Right renal cortex interstitium (tissue), 3 donors: ENCODE results near the gene CFAP20DC. TPM values are rescaled to one million over a fixed set of nuclear protein-coding genes. Genes with fewer than 3 reads are reported as not detected.
A peak's percentile ranks its signal among the peaks of the same experiment; 100 is the strongest.
"Not testable (repeated sequence)": the region's sequence is repeated elsewhere in the genome, so short reads cannot be mapped to it uniquely, and the experiment has no call there.

Experiments
- DNase-seq, 3 donors: peaks; one replicate each; pipeline ENCODE4 v3.0.0-alpha.2; 2013; ENCODE audit warnings: low read depth in 3 of 3, low spot score in 2 of 3
- polyA plus RNA-seq, 3 donors: library from polyadenylated mRNA; unstranded; fragments of 120-200 nt; gene quantifications; one replicate each; pipeline ENCODE4 v1.2.1, GENCODE V29; 2013; ENCODE audit not compliant: insufficient read length in 3 of 3

Gene CFAP20DC
- polyA plus RNA-seq, 3 donors = 4.2 to 5.0 (median 4.6) TPM

DNA sequence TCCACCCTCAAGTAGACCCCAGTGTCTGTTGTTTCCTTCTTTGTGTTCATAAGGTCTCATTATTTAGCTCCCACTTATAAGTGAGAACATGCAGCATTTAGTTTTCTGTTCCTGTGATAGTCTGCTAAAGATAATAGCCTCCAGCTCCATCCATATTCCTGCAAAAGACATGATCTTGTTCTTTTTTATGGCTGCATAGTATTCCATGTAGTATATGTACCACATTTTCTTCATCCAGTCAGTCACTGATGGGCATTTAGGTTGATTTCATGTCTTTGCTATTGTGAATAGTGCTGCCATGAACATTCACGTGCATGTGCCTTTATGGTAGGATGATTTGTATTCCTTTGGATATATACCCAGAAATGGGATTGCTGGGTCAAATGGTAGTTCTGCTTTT lies 82.0 kb downstream of the CFAP20DC start:
- DNase-seq = not testable (repeated sequence)

DNA sequence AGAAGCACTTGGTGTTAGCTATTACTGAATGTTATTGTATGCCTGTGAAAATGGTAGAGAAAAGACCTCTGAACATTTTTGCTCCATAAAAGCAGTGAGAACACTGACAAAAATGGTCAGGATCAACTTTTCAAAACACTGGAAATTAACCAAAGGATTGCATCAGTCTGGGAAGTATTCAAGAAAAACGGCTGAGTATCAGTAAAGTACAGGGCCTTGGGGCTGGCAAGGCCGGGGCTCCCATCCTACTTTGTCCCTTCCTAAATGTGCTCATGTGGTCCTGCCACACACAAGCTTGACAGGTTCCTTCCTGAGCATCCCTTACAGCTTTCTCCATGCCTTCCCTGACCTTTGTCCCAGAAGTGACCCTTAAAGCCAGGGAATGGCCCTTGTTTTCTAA lies 84.0 kb downstream of the CFAP20DC start:
- no peak for DNase-seq

DNA sequence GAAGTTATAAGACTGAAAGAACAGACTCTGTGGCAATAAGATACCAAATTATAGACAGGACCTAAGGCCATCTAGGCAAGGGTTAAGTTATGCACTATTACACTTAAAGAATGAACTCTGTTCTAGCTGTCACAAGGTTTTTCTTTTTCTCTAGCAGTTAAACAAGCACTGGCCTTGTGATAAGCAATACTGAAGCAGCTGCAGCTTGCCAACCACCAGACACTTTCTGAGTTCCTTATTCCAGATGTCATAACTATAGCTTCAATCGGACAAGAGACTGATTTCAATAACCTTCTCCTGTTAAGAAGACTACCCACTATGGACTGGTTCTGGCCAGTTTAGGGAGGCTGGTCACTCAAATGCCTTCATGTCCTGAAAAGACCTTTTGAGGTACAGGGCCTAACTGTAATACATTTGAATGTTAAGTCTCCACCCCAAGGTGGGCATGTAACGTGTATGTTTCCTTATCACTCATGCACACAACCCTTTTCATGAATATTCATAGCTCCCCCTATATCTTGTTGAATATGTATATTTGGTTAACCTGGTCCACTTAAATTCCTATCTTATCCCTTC lies 85.8 kb downstream of the CFAP20DC start:
- no peak for DNase-seq

DNA sequence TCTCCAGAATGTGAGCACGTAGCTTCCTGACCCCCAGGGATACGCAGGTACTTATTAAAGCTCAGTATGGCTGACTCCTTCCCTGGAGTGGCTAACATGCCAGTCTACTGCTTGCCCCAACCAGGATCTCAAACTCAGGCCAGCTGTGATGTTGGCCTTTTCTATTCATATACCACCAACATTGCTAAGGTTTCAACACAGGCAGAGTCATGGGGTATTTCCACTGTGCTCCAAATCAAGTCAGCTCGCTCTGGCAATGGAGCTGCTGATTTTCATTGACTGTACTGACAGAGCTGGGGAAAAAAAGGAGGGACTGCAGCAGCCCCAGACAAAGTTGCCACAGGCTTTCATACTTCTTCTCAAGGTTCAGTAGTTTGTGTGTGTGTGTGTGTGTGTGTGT lies 87.0 kb downstream of the CFAP20DC start:
- DNase-seq = no peak

DNA sequence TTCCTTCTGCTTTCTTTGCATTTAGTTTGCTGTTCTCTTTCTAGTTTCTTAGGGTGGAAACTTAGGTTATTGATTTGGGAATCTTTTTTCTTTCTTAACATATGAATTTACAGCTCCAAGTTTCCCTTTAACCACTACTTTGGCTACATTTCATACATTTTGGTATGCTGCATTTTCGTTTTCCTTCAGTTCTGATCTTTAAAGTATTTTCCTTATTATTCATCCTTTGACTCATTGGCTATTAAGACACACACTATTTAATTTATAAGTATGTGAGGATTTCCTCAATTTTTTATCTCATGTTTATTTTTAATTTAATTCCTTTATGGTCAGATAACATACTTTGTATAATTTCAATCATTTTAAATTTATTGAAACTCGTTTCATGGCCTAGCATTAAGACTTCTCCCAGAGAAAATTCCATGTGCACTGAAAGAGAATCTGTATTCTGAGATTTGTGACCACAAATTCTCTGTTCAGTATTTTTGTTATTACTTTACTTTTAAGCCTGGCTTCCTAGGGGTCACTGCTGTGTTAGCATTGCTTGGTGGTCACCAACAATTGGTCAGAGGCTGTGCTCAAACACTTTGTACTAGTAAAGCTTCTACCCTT lies 87.7 kb downstream of the CFAP20DC start:
- DNase-seq = no peak

DNA sequence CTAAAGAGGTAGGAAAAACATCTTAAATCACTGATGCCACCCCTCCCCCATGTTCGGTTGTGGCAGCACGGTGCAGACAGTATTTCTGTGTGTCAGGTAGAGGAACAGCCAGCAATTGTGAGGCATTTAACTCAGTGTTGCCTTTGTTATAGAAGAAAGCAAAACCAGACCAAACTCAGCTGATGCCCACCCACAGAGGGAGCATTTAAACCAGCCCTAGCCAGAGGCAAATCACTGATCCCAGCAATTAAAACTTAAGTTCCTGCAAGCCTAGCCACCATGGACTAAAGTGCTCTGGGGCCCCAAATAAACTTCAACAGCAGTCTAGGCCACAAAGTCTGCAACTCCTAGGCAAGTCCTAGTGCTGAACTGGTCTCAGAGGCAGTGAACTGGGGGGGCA lies 94.5 kb downstream of the CFAP20DC start:
- DNase-seq = no peak

DNA sequence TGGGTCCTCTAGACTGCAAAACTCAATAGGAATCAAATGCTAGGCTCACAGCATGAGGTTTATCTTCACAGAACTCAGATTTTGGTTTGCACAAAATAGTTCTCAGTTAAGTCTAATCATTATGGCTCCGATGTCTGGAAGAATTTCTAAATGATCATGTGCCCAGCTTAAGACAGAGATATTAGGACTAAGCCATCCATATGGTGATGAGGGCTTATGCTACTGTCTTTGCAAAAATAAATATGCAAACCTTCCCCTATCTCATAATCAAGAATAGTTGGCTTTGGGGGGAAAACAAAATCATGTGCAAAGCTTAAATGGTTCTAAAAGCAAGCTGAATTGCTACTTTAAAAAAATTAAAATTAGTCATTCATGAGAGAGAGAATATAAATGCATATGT lies 96.5 kb downstream of the CFAP20DC start:
- no peak for DNase-seq

DNA sequence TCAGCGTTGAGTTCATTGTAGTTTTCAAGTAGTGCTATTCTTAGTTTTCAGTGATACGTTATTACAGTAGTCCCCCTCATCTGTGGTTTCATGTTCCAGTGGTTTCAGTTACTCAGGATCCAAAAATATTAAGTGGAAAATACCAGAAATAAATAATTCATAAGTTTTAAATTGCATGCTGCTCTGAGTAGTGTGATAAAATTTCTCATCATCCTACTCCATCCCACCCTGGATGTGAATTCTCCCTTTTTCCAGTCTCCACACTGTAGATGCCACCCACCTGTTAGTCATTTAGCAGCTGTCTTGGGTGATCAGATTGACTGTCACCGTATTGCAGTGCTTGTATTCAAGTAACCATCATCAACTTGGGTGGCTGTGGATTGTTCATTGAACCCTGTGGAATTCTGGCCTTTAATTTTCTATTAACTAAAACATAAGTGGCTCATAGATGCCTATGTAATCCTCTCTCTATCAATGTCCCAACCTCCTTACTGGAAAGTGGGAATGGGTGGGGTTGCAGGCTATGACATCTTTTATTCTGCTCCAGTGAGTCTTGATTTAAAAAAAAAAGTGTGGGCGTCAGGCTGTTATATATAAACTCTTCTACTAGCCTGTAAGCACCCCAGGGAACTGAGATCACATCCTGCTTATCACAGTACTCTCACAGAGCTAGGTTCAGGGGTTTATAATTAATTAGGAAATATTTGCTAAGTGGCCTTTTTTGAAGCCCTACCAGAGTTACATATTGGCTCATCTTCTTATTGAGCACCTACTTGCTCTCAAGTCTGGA lies 97.5 kb downstream of the CFAP20DC start:
- no peak for DNase-seq

DNA sequence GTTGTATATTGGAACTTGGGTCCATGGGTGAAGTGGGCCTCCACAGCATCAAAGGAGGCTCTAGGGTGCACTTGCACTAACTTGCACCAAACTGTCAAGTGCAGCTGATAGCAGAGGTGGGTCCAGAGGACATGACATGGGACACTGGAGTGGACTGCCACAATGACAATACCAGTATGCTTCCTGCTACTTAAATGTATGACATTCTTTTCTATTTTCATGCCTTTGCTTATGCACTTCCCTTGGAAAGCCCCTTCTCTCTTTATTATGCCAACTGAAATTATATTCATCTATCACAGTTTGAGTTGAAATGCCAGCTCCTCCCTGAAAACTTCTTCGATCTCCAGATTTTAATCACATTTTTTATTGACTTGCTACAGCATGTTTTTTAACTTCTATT lies 101.8 kb downstream of the CFAP20DC start:
- DNase-seq = no peak

DNA sequence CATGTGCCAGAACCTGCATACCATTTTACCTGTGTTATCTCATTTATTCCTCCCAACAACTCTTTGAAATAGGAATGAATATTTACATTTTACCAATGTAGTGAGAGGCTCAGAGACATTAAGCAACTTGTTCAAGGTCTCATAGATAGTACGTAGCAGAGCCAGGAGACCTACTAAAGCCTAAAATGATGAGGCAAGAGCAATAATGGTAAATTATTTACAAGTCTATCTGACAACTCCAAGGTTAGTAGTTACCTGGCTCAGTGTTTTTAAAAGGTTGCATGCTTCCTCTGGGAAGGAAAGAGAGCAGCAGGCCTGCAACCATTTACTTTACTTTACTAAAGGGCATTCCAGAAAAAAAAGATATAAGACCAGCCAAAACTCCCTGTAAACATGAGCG lies 103.0 kb downstream of the CFAP20DC start:
- DNase-seq = no peak

DNA sequence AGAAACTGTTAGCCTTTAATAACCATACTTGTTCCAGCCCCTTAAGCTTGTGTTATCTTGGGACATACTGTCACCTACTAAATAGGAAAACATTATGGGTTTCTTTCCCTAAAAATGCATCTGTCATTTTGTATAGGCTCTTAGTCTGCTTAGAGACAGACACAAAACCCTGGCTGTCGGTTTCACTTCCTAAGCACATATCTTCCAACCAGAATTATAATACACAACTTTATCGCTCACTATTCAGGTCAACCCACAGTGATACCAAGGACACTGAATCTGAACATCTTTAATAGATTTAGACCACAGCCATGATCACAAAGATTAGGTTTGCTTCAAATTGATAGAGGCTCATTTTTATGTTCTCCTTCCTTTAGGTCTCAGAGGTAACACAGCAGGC lies 111.8 kb downstream of the CFAP20DC start:
- DNase-seq = no peak

DNA sequence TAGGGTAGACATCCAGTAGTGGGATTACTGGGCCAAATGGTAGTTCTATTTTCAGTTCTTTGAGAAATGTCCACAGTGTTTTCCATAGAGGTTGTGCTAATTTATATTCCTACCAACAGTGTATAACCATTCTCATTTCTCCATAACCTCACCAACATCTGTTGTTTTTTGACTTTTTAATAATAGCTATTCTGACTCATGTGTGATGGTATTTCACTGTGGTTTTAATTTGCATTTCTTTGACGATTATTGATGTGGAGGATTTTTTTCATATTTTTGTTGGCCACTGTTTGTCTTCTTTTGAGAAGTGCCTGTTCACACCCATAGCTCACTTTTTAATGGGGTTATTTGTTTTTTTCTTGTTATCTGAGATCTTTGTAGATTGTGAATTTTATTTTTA lies 125.2 kb downstream of the CFAP20DC start:
- DNase-seq = no peak

DNA sequence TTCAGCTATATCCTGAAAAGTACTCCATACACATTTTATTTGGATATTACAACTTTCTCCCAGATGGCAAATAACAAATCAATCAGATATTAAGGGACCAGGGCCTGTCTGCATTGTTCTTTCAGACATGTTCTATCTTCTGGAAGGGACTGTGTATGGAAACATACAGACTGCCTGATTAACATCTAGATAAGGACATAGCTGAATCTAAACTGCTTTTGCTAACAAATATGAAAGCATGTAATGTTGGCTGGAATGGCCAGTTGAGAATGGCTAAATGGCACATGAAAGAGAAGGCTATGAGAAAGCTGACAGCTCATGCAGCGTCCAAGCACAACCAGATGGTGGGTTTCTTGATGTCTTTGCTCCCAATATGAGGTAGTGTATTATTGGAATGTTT lies 149.4 kb downstream of the CFAP20DC start:
- DNase-seq = no peak

DNA sequence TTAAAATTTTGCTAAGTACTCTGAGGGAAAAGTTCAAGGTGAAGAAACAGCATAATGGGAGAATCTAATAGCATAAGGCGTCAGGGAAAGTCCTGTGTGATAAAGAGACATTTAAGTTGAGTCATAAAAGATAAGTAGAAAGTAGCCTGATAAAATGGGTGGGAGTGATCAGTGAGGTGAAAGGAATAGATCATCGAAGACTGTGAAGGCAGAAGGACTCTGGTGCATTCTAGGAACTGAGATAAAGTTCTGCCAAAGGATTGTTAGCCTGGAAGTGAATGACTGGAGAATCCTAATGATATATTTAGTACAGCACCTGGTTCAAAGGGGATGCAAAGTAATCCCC lies 149.9 kb downstream of the CFAP20DC start:
- no peak for DNase-seq

DNA sequence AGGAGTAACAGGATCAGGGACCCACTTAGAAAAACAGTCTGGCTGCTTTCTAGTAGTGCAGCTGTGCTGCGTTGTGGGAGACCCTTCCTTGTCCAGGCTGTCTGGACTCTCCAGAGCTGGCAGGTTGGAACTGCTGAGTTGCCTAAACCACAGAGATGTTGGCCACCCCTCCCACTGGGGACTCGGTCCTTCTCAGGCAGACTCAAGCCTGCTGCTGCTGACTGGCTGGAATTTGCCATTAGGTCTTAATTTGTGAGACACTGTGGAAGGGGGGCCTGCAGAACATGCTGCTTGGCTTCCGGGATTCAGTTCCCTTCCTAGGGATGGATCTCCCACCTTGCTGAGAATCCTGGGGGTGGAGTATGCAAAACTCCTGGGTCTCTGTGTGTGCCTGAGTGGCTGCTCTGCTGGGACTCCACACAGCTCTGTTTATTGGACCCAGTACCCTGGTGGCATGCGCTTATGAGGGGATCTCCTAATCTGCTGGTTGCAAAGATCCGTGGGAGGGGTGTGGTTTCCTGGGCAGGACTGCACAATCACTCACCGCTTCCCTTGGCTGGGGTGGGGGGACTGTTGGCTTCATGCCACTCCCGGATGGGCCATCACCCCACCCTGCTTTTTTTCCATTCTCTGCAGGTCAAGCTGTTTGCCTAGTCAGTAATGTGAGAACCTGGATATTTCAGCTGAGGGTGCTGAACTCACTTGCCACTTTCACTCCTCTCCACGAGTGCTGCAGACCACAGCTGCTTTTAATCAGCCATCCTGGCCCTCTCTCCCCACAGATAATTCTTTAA lies 150.5 kb downstream of the CFAP20DC start:
- peak in 1 of 3 donors; percentile 4 for DNase-seq

DNA sequence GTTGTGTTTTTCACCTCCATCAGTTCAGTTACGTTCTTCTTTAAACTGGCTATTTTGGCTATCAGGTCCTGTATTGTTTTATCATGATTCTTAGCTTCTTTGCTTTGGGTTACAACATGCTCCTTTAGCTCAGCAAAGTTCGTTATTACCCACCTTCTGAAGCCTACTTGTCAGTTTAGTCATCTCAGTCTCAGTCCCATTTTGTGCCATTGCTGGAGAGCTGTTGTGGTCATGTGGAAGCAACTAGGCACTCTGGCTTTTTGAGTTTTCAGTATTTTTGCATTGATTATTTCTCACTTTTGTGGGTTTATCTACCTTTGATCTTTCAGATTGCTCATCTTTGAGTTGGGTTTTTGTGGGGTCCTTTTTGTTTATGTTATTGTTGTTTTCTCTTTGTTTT lies 151.3 kb downstream of the CFAP20DC start:
- DNase-seq = no peak

DNA sequence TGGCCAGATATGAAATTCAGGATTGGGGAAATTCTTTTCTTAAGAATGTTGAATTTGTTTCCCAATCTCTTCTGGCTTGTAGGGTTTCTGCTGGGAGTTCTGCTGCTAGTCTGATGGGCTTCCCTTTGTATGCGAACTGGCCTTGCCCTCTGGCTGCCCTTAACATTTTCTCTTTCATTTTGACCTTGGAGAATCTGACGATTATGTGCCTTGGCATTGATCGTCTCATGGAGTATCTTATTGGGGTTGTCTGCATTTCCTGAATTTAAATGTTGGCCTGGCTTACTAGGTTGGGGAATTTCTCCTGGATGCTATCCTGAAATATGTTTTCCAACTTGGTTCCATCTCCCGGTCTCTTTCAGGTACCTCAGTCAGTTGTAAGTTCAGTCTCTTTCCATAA lies 152.2 kb downstream of the CFAP20DC start:
- DNase-seq = no peak

DNA sequence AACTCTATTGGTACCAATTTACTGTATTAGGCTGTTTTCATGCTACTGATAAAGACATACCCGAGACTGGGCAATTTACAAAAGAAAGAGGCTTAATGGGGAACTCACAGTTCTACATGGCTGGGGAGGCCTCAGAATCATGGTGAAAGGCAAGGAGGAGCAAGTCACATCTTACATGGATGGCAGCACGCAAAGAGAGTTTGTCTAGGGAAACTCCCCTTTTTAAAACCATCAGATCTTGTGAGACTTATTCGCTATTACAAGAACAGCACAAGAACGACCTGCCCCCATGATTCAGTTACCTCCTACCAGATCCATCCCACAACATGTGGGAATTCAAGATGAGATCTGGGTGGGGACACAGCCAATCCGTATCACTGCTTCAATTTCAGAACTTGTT lies 154.1 kb downstream of the CFAP20DC start:
- DNase-seq = not testable (repeated sequence)

DNA sequence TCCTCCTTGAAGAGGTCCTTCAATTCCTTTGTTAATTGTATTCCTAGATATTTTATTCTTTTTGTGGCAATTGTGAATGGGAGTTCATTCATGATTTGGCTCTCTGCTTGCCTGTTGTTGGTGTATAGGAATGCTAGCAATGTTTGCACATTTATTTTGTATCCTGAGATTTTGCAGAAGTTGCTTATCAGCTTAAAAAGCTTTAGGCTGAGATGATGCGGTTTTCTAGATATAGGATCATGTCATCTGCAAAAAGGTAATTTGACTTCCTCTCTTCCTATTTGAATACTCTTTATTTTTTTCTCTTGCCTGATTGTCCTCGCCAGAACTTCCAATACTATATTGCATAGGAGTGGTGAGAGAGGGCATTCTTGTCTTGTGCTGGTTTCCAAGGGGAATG lies 157.3 kb downstream of the CFAP20DC start:
- DNase-seq = not testable (repeated sequence)

DNA sequence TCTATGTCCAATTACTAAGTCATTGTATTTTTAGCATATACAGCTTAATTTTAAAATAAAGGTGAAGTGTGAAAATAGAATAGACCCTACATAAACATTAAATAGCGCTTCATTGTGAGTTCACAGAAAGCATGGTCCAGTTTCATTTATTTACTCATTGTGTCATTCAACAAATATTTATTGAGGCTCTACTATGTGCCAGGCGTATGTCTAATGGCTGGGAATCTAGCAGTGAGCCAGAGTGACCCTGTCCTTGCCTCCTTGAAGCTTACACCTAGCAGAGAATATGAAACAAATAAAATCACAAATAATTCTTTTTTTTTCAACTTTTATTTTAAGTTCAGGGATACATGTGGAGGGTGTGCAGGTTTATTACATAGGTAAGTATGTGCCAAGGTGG lies 161.7 kb downstream of the CFAP20DC start:
- no peak for DNase-seq

DNA sequence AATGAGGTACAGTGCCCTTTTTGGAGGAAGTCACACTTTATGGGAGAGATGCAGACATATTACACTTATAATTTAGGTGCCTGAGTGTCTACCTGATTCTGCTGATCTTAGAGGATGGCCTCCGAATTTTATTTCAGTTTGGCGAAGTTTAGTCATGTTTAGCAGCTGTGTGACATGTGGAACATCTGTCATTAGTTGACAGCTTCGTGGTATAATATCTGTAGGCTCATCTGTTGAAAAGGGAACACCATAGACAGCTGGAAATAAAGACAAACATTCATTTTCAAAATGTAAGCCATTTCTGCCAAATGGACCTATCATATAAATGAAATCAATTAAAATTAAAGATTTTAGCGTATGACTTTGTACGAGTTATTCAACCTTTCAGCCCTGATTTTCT lies 165.4 kb downstream of the CFAP20DC start:
- DNase-seq = no peak

DNA sequence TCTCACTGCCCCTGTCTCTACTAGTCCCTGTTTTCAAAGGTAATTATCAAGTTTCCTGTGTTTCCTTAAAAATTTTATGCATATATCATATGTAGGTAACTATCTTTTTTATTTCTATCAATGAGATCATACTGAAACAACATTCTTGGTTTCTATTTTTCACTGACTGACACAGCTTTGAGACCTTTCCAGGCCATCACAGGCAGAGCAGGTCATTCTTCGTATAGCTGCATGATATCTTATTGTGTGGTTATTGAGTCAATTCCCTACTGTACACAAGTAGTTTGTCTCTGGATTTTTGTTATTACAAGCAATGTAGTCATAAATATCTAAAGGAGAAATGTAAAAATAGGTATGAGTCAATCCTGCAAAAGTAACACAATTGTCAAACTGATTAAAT lies 169.6 kb downstream of the CFAP20DC start:
- DNase-seq = no peak
